Activated CD4-positive, alpha-beta T cell treated with anti-CD3 and anti-CD28 coated beads, Interleukin-2, amount 50 U/mL, for 24 hours (primary cell): ENCODE results near the gene CHEK2.
"Not testable (repeated sequence)": the region's sequence is repeated elsewhere in the genome, so short reads cannot be mapped to it uniquely, and the experiment has no call there.

Source experiments
- DNase-seq, 2 donors: peaks; one replicate each; pipeline ENCODE4 v3.0.0-alpha.2; 2020; ENCODE audit warnings: low read depth in 1 of 2, low spot score in 1 of 2

CHEK2 gene

DNA sequence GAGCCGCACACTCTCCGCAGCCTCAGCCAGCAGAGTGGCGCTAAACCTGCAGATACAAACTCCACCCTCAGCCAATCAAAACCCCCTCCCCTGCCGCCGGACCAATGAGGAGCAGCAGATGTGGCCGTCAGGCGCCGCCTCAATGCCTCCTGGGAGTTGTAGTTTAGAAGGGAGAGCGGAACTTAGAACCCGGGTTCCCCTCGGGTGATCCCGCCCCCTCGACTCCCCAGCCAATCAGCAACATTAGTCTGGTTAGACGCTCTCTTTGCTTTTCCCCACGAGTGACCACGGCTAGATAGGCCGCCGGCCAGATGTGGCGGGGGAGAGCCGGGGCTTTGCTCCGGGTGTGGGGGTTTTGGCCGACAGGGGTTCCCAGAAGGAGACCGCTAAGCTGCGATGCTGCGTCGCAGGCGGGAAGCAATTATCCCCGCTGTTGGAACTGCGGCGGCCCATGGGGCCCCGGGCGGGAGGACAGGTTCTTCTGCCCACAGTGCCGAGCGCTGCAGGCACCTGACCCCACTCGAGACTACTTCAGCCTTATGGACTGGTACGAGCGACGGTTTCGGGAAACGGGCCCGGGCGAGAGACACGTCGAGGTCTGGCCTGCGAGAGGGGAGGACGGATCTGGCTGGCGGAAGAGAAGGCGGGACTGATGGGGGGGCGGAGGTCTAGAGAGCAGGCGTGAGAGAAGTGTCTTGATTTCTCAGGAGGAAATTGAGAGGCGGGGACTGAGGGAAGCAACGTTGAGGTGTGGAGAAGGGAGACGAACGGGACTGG, at the start of gene CHEK2, which contains the start of gene HSCB:
Gene CHEK2 (minus strand): TSS at position 36 of the 777 bp plus-strand sequence. CDS start 7,099 bp downstream, outside the sequence.
Gene HSCB (plus strand): TSS at position 255 of the 777 bp plus-strand sequence. CDS start 57 bp downstream, at position 312.
- peak; percentile 85 to 98 for DNase-seq

DNA sequence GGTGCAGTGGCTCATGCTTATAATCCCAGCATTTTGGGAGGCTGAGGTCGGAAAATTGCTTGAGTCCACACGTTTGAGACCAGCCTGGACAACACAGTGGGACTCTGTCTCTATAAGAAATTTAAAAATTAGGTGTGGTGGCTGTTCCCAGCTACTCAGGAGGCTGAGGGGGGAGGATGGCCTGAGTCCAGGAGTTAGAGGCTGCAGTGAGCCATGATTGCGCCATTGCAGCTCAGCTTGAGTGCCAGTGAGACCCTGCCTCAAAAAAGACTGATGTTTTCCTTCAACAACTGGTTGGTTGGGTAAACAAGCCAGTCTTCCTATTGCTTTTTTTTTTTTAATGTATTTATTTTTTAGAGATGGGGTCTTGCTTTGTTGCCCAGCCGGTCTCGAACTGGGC, 49.5 kb upstream of the CHEK2 start:
- no peak for DNase-seq

DNA sequence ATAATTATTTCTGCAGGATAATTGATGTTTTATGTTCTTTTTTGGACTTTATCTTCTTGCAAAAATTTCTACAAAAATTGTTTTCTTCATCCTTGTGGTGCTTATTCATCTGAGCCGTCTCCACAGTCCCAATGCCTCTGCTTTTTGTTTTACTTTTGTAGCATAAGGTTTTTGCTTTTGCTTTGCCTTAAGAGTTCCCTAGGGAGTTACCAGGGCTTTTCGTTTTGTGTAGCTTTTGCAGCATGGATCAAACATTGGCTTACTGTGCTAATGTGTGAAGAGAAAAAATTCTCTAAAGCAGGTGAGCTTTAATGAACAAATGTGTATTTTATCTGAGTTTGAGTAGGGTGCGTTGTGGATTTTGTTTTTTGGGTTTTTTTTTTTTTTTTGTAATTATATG, 47.0 kb upstream of the CHEK2 start:
- DNase-seq, result no peak

DNA sequence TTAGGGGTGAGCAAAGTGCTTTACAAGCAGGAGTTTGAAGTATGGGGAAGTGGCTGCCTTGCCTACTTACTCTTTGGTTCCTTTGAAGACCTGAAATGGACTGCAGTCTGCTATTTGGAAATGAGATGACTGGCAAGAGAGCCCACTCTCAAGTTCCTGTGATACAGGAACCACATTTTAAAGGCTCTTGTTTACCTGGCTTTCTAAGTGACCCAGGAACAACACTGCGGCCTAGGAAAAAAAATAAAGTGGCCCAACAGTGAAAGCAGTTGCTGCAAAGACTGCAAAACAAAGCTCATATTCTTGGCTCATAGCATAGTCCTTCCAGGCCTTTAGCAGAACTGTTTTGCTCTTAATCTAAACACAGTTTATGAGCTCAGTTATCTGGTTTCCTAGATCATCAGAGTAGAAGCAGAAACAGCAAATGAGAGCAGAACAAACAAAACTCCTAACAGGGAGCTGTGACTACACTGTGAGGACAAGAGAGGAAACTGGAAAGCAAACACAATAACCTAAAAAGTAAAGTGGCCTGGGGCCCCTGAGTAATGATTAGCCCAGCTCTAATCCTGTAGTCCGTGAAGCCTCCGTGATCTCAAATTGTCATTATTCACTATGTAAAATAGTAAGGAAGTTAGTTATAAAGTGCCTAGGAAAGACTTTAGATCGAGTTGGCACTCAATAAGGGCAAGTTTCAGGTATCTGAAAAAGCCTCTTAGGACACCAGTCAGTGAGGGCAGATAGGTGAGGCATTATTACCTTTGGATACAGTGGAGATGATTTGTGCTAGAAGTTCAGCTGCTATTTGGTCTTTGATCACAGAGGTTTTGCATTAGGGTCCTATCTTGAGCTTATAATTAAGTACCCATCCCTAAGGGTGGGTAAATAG, 42.4 kb upstream of the CHEK2 start:
- no peak for DNase-seq

DNA sequence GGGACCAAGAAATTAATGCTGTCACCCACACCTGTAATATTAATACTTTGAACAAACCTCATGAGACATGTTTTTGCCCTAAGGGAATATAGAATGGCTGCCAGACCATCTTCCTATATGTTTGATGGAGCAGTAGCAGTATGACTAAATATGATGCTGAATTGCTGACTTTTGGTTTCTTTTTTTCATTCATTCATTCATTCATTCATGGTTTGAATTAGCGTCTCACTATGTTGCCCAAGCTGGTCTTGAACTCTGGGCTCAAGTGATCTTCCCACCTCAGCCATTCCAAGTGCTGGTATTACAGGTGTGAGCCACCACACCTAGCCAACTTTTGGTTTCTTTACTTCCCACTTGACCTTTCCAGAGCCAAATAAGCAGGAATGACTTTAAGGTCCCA, 38.7 kb upstream of the CHEK2 start:
- no peak for DNase-seq

DNA sequence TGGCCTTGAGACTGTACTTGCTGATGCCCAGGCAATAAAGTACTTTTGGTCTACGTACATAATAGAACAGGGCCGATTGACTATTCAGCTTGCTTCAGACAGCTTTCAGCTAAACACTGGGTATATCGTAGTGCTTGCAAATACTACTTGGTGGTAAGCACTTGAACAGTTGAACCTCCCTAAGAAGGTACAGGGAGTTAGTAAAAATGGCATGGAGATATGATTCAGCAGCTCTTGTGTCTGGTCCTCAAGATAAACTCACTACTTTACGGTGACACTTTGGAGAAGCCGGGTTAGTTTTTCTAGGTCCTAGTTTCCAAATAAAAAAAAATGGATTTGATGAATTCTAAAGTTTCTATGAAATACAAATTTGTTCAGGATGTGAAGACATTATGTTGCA, 38.2 kb upstream of the CHEK2 start:
- no peak for DNase-seq

DNA sequence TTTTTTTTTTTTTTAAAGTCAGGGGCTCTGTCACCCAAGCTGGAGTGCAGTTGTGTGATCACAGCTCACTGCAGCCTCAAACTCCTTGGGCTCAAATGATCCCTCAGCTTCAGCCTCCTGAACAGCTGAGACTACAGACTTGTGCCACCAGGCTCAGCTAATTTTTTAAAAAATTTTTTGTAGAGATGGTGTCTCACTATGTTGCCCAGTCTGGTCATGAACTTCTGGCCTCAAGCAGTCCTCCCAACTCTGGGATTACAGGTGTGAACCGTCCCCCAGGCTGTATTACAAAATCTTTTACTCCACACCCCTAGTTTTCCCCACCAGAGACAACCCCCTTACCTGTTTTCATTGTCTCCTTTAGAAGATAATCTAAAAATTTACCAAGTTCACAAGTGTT, 32.8 kb upstream of the CHEK2 start:
- DNase-seq, result no peak

DNA sequence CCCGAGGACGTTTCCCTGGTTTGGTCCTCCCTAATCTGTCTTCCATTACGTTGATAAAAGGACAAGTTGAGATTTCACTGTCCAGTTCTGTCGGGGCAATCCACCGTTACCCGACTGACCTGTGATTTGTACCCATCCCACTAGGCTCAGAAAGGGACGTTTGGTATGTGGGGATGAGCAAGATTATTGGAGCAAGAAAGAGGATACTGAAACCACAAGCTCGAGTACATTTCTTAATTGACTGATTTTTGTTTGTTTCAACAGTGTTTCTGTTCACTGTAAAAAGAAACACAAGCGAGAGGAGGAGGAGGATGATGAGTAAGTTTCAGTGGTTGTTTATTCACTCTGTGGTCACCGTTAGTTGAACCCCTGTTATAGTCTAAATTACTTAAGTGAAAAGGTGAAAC, 31.8 kb upstream of the CHEK2 start:
- DNase-seq, result peak in 1 of 2 donors; percentile 17

DNA sequence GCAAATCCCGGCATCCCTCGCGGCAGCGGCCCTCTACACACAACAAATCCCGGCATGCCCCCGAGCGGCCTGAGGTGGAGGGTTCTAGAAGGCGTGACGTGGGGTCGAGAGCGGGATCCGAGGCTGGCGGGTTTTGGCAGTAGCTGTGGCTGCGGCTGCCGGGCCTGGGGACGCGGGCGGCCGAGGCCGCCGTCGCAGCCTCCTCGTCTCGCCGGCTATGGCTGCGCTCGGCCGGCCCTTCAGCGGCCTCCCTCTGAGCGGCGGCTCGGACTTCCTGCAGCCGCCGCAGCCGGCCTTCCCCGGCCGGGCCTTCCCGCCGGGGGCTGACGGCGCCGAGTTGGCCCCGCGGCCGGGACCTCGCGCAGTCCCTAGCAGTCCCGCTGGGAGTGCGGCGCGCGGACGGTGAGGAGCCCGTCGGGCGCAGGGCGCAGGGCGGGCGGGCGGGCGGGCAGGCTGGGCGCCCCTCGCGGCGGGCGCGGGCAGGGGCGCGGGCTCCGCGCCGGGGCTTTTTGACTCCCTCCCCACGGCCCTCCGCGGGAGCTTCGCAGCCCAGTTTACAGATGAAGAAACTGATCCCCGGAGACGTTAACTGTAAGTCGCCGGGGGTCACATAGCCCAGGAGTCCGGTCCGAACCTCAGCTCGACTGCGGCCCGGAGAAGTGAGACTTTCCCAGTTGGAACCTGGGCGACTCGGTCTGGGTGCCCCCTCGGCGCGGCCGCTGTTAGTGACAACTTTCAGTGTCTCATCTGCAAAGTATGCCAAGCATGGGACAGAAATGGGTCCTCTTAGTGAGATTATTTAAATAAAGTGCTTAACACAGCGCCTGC, 31.2 kb upstream of the CHEK2 start, which contains the start of gene CCDC117:
Gene CCDC117 (plus strand): TSS at position 63 of the 828 bp plus-strand sequence. CDS start 155 bp downstream, at position 218.
- DNase-seq, result peak; percentile 75 to 92

DNA sequence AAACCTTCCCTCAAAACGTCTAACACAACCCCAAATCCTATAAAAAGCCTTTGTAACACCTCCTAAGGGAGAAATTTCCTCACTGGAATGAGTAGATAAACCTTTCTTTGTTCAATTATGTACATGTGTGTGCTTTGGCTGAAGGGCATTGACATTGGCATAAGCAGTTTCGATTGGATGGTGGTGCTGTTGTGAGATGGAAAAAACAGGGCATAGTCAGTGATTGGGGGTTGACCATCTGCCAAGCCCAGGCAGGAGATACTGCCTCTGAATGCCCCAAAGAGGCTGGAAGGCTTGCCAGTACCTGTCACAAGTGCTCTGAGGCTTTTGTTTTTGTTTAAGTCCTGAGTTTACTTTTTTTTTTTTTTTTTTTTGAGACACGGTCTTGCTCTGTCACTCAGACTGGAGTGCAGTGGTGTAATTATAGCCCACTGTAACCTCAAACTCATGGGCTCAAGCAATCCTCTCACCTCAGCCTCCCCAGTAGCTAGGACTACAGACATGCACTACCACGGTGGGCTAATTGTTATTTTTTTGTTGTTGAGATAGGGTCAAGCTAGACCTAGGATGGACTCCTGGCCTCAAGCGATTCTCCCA, 29.7 kb upstream of the CHEK2 start:
- no peak for DNase-seq

DNA sequence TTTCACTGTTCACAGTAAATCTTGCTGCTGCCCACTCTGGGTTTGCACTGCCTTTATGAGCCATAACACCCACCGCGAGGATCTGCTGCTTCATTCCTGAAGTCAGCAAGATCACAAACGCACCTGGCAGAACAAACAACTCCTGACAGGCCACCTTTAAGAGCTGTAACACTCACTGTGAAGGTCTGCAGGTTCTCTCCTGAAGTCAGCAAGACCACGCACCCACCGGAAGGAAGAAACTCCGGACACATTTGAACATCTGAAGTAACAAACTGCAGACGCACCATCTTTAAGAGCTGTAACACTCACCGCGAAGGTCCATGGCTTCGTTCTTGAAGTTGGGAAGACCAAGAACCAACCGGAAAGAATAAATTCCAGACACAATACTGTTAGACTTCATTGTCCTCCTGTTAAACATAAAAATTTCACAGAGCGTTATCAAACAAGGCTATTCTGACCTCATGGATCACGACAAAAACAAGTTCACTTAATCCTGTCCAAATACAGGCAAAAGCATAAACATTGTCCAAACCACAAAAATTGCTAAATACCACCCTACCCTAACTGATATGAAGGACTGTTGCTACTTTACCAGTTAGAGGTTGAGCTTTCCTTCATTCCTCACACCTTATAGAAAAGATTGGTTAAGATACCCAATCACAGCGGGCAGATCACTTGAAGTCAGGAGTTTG, 27.9 kb upstream of the CHEK2 start:
- DNase-seq, result no peak

DNA sequence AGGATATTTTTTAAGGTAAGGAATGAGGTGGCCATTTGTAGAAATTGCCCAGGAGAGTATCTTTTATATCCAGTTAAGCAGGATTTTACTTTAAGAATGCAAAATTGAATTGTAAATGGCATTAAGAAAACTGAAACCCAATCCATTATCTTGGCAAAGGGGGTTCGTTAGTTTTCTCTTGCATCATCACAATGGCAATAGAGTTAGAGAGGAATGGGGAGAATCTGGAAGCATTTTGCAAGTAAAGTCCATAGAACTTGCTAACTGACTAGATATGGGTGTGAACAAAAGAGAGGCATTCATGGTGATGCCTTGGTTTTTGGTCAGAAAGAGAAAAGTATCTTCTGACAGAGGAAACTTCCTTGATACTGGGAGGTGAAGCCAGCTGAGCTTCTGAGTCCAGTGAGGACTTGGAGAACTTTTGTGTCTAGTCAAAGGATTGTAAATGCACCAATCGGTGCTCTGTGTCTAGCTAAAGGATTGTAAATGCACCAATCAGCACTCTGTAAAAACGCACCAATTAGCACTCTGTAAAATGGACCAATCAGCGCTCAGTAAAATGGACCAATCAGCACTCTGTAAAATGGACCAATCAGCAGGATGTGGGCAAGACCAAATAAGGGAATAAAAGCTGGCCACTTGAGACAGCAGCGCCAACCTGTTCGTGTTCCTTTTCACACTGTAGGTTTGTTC, 27.2 kb upstream of the CHEK2 start:
- DNase-seq, result no peak

DNA sequence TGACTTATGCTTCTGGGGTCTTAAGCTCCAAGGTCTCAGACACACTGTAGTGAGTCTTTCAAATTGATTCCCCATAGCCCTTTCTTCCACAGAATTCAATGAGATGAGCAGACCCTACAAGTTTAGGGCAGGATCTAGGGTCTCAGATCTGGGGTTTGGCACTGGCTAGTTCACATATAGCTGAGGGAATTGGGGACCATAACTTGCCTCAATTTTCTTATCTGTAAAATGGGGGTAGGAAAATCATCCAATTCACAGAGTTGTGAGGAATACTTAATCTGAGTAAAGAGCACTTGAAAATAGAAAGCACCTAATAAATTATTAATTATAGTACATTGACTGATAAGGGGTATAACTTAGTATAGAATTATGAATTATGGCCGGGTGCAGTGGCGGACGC, 25.0 kb upstream of the CHEK2 start:
- no peak for DNase-seq

DNA sequence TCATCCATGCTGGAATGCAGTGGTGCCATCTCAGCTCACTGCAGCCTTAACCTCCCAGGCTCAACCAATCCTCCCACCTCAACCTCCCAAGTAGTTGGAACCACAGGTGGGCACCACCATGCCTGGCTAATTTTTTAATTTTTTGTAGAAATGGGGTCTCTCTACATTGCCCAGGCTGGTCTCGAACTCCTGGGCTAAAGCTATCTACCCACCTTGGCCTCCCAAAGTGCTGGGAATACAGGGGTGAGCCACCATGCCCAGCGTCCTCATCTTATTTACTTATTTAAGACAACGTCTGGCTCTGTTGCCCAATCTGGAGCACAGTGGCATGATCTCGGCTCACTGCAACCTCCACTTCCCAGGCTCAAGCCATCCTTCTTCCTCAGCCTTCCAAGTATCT, 20.4 kb upstream of the CHEK2 start:
- DNase-seq, result not testable (repeated sequence)

DNA sequence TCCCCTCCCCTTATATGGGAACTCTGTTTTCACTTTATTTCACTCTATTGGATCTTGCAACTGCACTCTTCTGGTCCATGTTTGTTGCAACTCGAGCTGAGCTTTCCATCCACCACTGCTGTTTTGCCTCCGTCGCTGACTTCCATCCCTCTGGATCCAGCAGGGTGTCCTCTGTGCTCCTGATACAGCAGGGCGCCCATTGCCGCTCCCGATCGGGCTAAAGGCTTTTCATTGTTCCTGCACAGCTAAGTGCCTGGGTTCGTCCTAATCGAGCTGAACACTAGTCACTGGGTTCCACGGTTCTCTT, 19.8 kb upstream of the CHEK2 start:
- no peak for DNase-seq

DNA sequence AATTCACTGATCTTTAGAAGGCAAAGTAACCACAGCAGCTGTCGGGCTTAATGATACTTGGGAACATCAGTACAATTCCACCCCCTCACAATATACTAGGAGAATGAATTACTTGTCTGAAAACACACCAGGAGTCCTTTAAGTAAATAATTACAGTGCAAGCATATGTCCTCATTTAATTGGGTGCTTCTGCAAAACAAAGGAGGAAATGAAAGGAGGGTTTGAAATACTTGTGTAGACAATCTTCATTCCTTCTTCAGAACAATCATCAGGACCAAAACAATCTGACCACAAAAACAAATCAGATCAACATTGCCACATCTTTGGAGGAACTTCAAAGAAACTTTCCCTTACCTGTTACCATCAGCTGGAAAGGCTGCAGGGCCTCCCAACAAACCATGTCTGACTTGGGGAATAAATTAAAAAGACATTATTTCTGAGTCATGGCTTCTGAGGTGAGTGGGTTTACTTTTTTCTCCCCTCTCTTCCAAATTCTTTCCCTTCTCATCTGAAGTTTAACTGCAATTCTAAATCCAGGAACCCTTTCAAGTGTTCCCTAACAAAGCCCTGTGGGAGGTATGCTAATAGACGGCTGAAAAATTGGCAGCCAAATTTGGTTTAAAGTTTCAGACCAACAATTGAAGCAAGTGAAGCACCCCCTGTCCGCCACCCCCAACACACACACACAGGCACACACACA, 18.4 kb upstream of the CHEK2 start:
- DNase-seq, result no peak

DNA sequence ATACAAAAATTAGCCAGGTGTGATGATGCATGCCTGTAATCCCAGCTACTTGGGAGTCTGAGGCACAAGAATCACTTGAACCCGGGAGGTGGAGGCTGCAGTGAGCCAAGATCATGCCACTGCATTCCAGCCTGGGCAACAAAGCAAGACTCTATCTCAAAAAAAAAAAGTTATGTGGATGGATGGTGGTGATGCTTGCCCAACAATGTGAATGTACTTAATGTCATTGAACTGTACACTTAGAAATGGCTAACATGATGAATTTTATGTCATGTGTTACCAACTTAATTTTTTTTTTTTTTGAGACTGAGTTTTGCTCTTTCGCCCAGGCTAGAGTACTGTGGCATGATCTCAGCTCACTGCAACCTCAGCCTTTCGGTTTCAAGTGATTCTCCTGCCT, 12.9 kb upstream of the CHEK2 start:
- not testable (repeated sequence) for DNase-seq

DNA sequence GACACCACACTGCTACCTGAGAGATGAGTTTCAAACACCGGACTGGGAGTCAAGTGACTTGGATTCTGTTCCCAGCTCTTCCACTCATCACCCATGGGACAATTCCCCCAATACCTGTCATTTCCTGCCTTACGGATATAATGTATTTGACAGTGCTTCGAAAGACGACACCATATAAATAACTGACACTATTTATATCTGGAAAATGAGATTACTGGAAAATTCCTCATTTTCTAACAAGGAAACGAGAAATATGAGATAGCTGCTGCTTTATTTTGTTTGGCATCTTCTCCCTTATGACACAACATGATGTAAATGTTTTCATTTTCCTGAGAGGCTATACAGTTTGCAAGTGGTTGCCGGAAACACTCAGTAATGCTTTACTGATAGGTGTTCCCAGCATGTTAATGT, 8.9 kb upstream of the CHEK2 start:
- no peak for DNase-seq

DNA sequence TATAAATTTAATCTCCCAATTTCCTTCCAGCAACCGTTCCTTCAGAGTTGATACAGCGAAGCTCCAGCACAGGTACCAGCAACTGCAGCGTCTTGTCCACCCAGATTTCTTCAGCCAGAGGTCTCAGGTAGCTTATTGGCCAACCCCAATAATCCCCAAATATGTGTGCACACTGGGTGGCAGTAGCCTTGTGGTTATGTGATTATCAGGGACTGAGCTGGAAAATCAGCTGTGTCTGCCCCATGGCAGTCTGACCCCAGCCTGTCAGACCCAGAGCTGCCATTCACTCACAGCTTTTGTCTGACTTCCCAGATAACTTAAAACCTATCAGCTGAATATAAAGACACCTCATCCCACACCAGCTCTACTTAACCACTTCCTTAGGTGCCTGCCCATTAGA, 2.2 kb upstream of the CHEK2 start:
- DNase-seq, result no peak
